GM23338 (cell line): ENCODE measurements around the gene MAGEA9B. TPM values are rescaled to one million over a fixed set of nuclear protein-coding genes. Genes with fewer than 3 reads are reported as not detected.

Experiments
- ATAC-seq: fragments of 200-7000 bp; cut with Tn5 transposase; 3 replicates; pipeline ENCODE4 v1.9.1; 2020
- DNase-seq: peaks from one replicate; pipeline ENCODE4 v3.0.0-alpha.2; 2015; ENCODE audit warnings: low spot score
- H2AFZ ChIP-seq: fragments of 200-600 bp; sonication (generic); 2 replicates; pipeline ENCODE4 v1.8.0; 2016; ENCODE audit warnings: antibody characterized with exemption, mild to moderate bottlenecking, moderate library complexity
- H3F3A ChIP-seq: fragments of 200-600 bp; sonication (generic); replicated peaks from 2 replicates; pipeline ENCODE4 v1.8.0; 2017; ENCODE audit warnings: antibody characterized with exemption, mixed run types, low read depth
- H3K27ac ChIP-seq: fragments of 200-600 bp; sonication (generic); 2 replicates; pipeline ENCODE4 v1.6.1; 2016; ENCODE audit warnings: low read depth
- H3K27me3 ChIP-seq: fragments of 200-600 bp; sonication (generic); 2 replicates; pipeline ENCODE4 v1.8.0; 2016; ENCODE audit warnings: mild to moderate bottlenecking, mixed run types, moderate library complexity; ENCODE audit not compliant: insufficient read depth
- H3K36me3 ChIP-seq: fragments of 200-600 bp; sonication (generic); 2 replicates; pipeline ENCODE4 v1.8.0; 2016; ENCODE audit warnings: mild to moderate bottlenecking; ENCODE audit not compliant: insufficient read depth
- H3K4me1 ChIP-seq: fragments of 200-600 bp; sonication (generic); 2 replicates; pipeline ENCODE4 v1.8.0; 2016; ENCODE audit warnings: mild to moderate bottlenecking, moderate library complexity; ENCODE audit not compliant: insufficient read depth
- H3K4me2 ChIP-seq: fragments of 200-600 bp; sonication (generic); 2 replicates; pipeline ENCODE4 v1.7.1; 2017; ENCODE audit warnings: mixed run types
- H3K4me3 ChIP-seq: fragments of 200-600 bp; sonication (generic); 2 replicates; pipeline ENCODE4 v1.6.1; 2016; ENCODE audit warnings: mixed run types
- H3K79me2 ChIP-seq: fragments of 200-600 bp; sonication (generic); replicated peaks from 2 replicates; pipeline ENCODE4 v1.8.0; 2017; ENCODE audit warnings: mild to moderate bottlenecking; ENCODE audit not compliant: insufficient read depth
- H3K9me2 ChIP-seq: fragments of 200-600 bp; sonication (generic); 2 replicates; pipeline ENCODE4 v1.8.0; 2017; ENCODE audit not compliant: insufficient read depth
- H4K20me1 ChIP-seq: fragments of 200-600 bp; sonication (generic); replicated peaks from 2 replicates; pipeline ENCODE4 v1.8.0; 2017; ENCODE audit warnings: mild to moderate bottlenecking; ENCODE audit not compliant: insufficient read depth
- H3K27ac Mint-ChIP-seq: 2 replicates; pipeline ENCODE4 v1.8.0; 2020; ENCODE audit warnings: inconsistent platforms, mild to moderate bottlenecking, moderate library complexity, mixed read lengths
- H3K27me3 Mint-ChIP-seq: 3 replicates; pipeline ENCODE4 v1.8.0; 2022; ENCODE audit warnings: low read depth, mild to moderate bottlenecking, moderate library complexity, mixed read lengths, inconsistent platforms; ENCODE audit not compliant: insufficient read depth, poor library complexity
- H3K36me3 Mint-ChIP-seq: 3 replicates; pipeline ENCODE4 v1.8.0; 2021; ENCODE audit warnings: low read depth, mild to moderate bottlenecking, inconsistent platforms, moderate library complexity, mixed read lengths
- H3K4me1 Mint-ChIP-seq: 3 replicates; pipeline ENCODE4 v1.8.0; 2020; ENCODE audit warnings: mild to moderate bottlenecking, inconsistent platforms, mixed read lengths
- H3K4me3 Mint-ChIP-seq: 3 replicates; pipeline ENCODE4 v1.8.0; 2021; ENCODE audit warnings: moderate library complexity, mild to moderate bottlenecking, inconsistent platforms, mixed read lengths
- H3K9me3 Mint-ChIP-seq: 3 replicates; pipeline ENCODE4 v1.8.0; 2020; ENCODE audit warnings: moderate library complexity, mild to moderate bottlenecking, inconsistent platforms, mixed read lengths
- CREB1 ChIP-seq: fragments of 250-450 bp; sonication (Bioruptor Pico); IDR thresholded peaks from 2 replicates; pipeline ENCODE4 v1.5.0; 2020; ENCODE audit warnings: low read depth, mild to moderate bottlenecking, moderate library complexity
- CTCF ChIP-seq, 2 experiments: fragments of 200-600 bp in 1 of 2; sonication (generic) in 1 of 2; conservative IDR thresholded peaks; 2 replicates each; pipeline versions ENCODE4 v1.5.1 to v1.6.1; 2016 to 2017; ENCODE audit warnings: antibody characterized with exemption in 2 of 2, low read depth in 2 of 2, mild to moderate bottlenecking in 2 of 2, moderate library complexity in 1 of 2
- ETS1 ChIP-seq: IDR thresholded peaks from 2 replicates; pipeline ENCODE4 v1.6.1; 2016; ENCODE audit warnings: antibody characterized with exemption
- EZH2 ChIP-seq: fragments of 200-600 bp; sonication (generic); IDR thresholded peaks from one replicate; pipeline ENCODE4 v1.8.0; 2017; ENCODE audit warnings: antibody characterized with exemption, mild to moderate bottlenecking, low read depth; ENCODE audit not compliant: unreplicated experiment
- JUNB ChIP-seq: IDR thresholded peaks from one replicate; pipeline ENCODE4 v1.6.1; 2016; ENCODE audit warnings: antibody characterized with exemption; ENCODE audit not compliant: unreplicated experiment
- NANOG ChIP-seq: IDR thresholded peaks from 2 replicates; pipeline ENCODE4 v1.6.1; 2016; ENCODE audit warnings: antibody characterized with exemption, borderline replicate concordance
- REST ChIP-seq: IDR thresholded peaks from one replicate; pipeline ENCODE4 v1.6.1; 2018; ENCODE audit warnings: antibody characterized with exemption; ENCODE audit not compliant: unreplicated experiment
- STAT1 ChIP-seq: IDR thresholded peaks from one replicate; pipeline ENCODE4 v1.6.1; 2016; ENCODE audit warnings: antibody characterized with exemption; ENCODE audit not compliant: unreplicated experiment
- ZNF114 ChIP-seq: fragments of 250-450 bp; sonication (Bioruptor Pico); IDR thresholded peaks from 2 replicates; pipeline ENCODE4 v1.5.0; 2020; ENCODE audit warnings: mild to moderate bottlenecking, moderate library complexity
- ZNF331 ChIP-seq: fragments of 250-450 bp; sonication (Bioruptor Pico); IDR thresholded peaks from 2 replicates; pipeline ENCODE4 v1.5.0; 2020; ENCODE audit warnings: low read depth, mild to moderate bottlenecking, moderate library complexity
- ZNF462 ChIP-seq: fragments of 250-450 bp; sonication (Bioruptor Pico); IDR thresholded peaks from 2 replicates; pipeline ENCODE4 v1.5.0; 2020; ENCODE audit warnings: mild to moderate bottlenecking, moderate library complexity
- polyA plus RNA-seq: library from polyadenylated mRNA; unstranded; fragments of >200 nt; fragmentation: Nextera tagmentation; extraction: Ambion mirVana; gene quantifications from 2 replicates; pipeline ENCODE4 v1.2.1, GENCODE V29; 2016
- total RNA-seq: library from RNA; depleted of rRNA; stranded (reverse); fragments of >200 nt; shearing (Covaris generic); gene quantifications from 2 replicates; pipeline ENCODE4 v1.2.3, GENCODE V29; 2014

MAGEA9B gene
- total and polyA plus RNA-seq, 2 experiments from 2014 or later, result 0.52 TPM; not detected in 1

- no peak for TF ChIP-seq JUNB
- TF ChIP-seq ZNF331 (CRISPR knock-in tag), result no peak
- TF ChIP-seq REST, result no peak
- no peak for TF ChIP-seq NANOG
- no peak for TF ChIP-seq CREB1
- TF ChIP-seq STAT1, result no peak
Measured at GRCh38 chrX:149571770-149572169, 15.5 kb downstream of the MAGEA9B start (continued).

- no peaks in the 10 kb centered on the region for H3K27me3 ChIP-seq
- no peak overlapping the region for H3K27ac Mint-ChIP-seq
- H3K4me2 ChIP-seq, result no peak overlapping the region
- no peaks in the 10 kb centered on the region for H3F3A ChIP-seq
- H3K9me3 Mint-ChIP-seq, result no peaks in the 10 kb centered on the region
- H4K20me1 ChIP-seq, result no peaks in the 10 kb centered on the region
- no peak for ATAC-seq
- DNase-seq, result no peak
- no peaks in the 10 kb centered on the region for H3K9me2 ChIP-seq
- no peaks in the 10 kb centered on the region for H3K36me3 ChIP-seq
- H3K27me3 Mint-ChIP-seq, result no peaks in the 10 kb centered on the region
- H3K27ac ChIP-seq, result no peak overlapping the region
- no peak overlapping the region for H3K4me3 Mint-ChIP-seq
- H3K36me3 Mint-ChIP-seq, result no peaks in the 10 kb centered on the region
- H3K4me1 ChIP-seq, result no peaks in the 10 kb centered on the region
- peaks cover 7% of the 10 kb centered on the region; the same call in 2 of the 3 replicates for H3K4me1 Mint-ChIP-seq
- no peak overlapping the region for H3K4me3 ChIP-seq
- no peaks in the 10 kb centered on the region for H3K79me2 ChIP-seq
- H2AFZ ChIP-seq, result no peak overlapping the region
- TF ChIP-seq ETS1, result no peak
- TF ChIP-seq ZNF331 (CRISPR knock-in tag), result no peak
- TF ChIP-seq ZNF462 (CRISPR knock-in tag), result no peak
- no peak for TF ChIP-seq ZNF114 (CRISPR knock-in tag)
- no peak for TF ChIP-seq CREB1
- TF ChIP-seq CTCF (conservative IDR thresholded peaks at IDR 0.05; ENCODE audit: low read depth in 2 of 2), result no peak
- no peak for TF ChIP-seq EZH2
Measured at GRCh38 chrX:149570668-149571067, 16.6 kb downstream of the MAGEA9B start.
